ENCODE results near the gene BOK. TPM values are rescaled to one million over a fixed set of nuclear protein-coding genes. Genes with fewer than 3 reads are reported as not detected.

BOK gene
- total and polyA plus RNA-seq, 7 donors: 6.2 to 112 (median 46.6) TPM

DNA sequence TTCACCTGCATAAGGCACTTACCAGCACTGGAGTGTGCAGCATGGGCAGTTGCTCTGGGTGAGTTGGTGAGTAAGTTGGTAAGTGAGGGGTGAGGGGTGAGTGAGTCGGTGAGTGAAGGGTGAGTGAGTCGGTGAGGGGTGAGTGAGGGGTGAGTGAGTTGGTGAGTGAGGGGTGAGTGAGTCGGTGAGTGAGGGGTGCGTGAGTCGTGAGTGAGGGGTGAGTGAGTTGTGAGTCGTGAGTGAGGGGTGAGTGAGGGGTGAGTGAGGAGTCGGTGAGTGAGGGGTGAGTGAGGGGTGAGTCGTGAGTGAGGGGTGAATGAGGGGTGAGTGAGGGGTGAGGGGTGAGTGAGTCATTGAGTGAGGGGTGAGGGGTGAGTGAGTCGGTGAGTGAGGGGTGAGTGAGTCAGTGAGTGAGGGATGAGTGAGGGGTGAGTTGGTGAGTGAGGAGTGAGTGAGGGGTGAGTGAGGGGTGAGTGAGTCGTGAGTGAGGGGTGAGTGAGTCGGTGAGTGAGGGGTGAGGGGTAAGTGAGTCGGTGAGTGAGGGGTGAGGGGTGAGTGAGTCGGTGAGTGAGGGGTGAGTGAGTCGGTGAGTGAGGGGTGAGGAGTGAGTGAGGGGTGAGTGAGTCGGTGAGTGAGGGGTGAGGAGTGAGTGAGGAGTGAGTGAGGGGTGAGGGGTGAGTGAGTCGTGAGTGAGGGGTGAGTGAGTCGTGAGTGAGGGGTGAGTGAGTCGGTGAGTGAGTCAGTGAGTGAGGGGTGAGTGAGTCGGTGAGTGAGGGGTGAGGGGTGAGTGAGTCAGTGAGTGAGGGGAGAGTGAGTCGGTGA is 61.3 kb downstream of the BOK start:
- no peak overlapping the region for H3K27ac ChIP-seq
- DNase-seq: no peak
- 93 to 95% methylated on average over 20 of the region's 20 CpGs for WGBS, 2 donors

DNA sequence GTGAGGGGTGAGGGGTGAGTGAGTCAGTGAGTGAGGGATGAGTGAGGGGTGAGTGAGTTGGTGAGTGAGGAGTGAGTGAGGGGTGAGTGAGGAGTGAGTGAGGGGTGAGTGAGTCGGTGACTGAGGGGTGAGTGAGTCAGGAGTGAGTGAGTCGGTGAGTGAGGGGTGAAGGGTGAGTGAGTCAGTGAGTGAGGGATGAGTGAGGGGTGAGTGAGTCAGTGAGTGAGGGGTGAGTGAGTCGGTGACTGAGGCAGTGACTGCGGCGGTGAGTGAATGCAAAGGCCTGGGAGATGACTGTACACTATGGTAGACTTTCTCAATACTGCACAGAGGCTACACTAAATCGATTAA is 61.8 kb downstream of the BOK start:
- H3K4me1 ChIP-seq: peaks cover 0 to 4% (median 0%) of the 10 kb centered on the region in 4 donors
- 84 to 96% methylated on average over 6 of the region's 6 CpGs for WGBS, 2 donors
- H3K4me3 ChIP-seq: no peak overlapping the region
- H3K9me3 ChIP-seq: no peaks in the 10 kb centered on the region
- no peak overlapping the region for H3K27ac ChIP-seq
- H3K27me3 ChIP-seq: no peaks in the 10 kb centered on the region
- intact Hi-C loops (cut with DNase I): no loop called here
- TF ChIP-seq, protein P1, sequence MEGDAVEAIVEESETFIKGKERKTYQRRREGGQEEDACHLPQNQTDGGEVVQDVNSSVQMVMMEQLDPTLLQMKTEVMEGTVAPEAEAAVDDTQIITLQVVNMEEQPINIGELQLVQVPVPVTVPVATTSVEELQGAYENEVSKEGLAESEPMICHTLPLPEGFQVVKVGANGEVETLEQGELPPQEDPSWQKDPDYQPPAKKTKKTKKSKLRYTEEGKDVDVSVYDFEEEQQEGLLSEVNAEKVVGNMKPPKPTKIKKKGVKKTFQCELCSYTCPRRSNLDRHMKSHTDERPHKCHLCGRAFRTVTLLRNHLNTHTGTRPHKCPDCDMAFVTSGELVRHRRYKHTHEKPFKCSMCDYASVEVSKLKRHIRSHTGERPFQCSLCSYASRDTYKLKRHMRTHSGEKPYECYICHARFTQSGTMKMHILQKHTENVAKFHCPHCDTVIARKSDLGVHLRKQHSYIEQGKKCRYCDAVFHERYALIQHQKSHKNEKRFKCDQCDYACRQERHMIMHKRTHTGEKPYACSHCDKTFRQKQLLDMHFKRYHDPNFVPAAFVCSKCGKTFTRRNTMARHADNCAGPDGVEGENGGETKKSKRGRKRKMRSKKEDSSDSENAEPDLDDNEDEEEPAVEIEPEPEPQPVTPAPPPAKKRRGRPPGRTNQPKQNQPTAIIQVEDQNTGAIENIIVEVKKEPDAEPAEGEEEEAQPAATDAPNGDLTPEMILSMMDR (IDR thresholded peaks at IDR 0.05): no peak
- TF ChIP-seq POLR2AphosphoS5 (IDR thresholded peaks at IDR 0.05) (no peak), EP300 (IDR thresholded peaks at IDR 0.05) (no peak), POLR2A (IDR thresholded peaks at IDR 0.05) (no peak)
- no peak for DNase-seq
- H3K36me3 ChIP-seq: peaks cover 0 to 7% (median 0%) of the 10 kb centered on the region in 4 donors

More for the DNA sequence above, 61.3 kb downstream of the BOK start:
- Histone ChIP-seq H3K4me1 (peaks cover 0 to 4% (median 0%) of the 10 kb centered on the region in 4 donors), H3K9me3 (no peaks in the 10 kb centered on the region), H3K4me3 (no peak overlapping the region), H3K36me3 (peaks cover 0 to 7% (median 0%) of the 10 kb centered on the region in 4 donors), H3K27me3 (no peaks in the 10 kb centered on the region)
- intact Hi-C loops (cut with DNase I): no loop called here
- TF ChIP-seq POLR2A (IDR thresholded peaks at IDR 0.05) (no peak), EP300 (IDR thresholded peaks at IDR 0.05) (no peak), POLR2AphosphoS5 (IDR thresholded peaks at IDR 0.05) (no peak)
- TF ChIP-seq, protein P1 (IDR thresholded peaks at IDR 0.05): no peak

Small RNA genes within 50 kb of the gene (small RNA-seq; reads per million reads assigned to genes)
- 0 to 0.07 (median 0.06) reads per million in 3 donors for gene RNA5SP122

Other genes starting within 250 kb of the BOK start
- gene HDLBP, start 243.1 kb upstream of the BOK start, total RNA-seq: 100 to 1,000 TPM; 201 to 281 (median 247) TPM
- 100 to 1,000 TPM; 115 to 182 (median 117) TPM for gene HDLBP, start 243.1 kb upstream of the BOK start, polyA plus RNA-seq
- gene SEPTIN2, start 242.8 kb upstream of the BOK start, total RNA-seq: 100 to 1,000 TPM; 245 to 295 (median 286) TPM
- 100 to 1,000 TPM; 135 to 178 (median 166) TPM for gene SEPTIN2, start 242.8 kb upstream of the BOK start, polyA plus RNA-seq
- 10 to 100 TPM; 19.3 to 32.6 (median 28.1) TPM for gene FARP2, start 202.5 kb upstream of the BOK start, total RNA-seq
- 10 to 100 TPM; 24.0 to 41.6 (median 33.0) TPM for gene FARP2, start 202.5 kb upstream of the BOK start, polyA plus RNA-seq
- gene STK25, start 50.2 kb upstream of the BOK start, total RNA-seq: 100 to 1,000 TPM; 125 to 266 (median 178) TPM
- 100 to 1,000 TPM in 1 of 3 donors, 10 to 100 TPM in 2; 77.7 to 135 (median 79.3) TPM for gene STK25, start 50.2 kb upstream of the BOK start, polyA plus RNA-seq
- gene THAP4, start 78.4 kb downstream of the BOK start, total RNA-seq: 10 to 100 TPM; 28.9 to 44.7 (median 38.4) TPM
- gene THAP4, start 78.4 kb downstream of the BOK start, polyA plus RNA-seq: 100 to 1,000 TPM in 2 of 3 donors, 10 to 100 TPM in 1; 69.3 to 112 (median 109) TPM
- gene ATG4B, start 78.9 kb downstream of the BOK start, total RNA-seq: 10 to 100 TPM; 35.2 to 69.8 (median 45.2) TPM
- 10 to 100 TPM; 27.6 to 70.7 (median 29.4) TPM for gene ATG4B, start 78.9 kb downstream of the BOK start, polyA plus RNA-seq
- 10 to 100 TPM in 2 of 4 donors, 1 to 10 TPM in 2; 7.4 to 13.8 (median 10.8) TPM for gene DTYMK, start 128.1 kb downstream of the BOK start, total RNA-seq
- gene DTYMK, start 128.1 kb downstream of the BOK start, polyA plus RNA-seq: 10 to 100 TPM; 18.6 to 53.0 (median 23.8) TPM
- gene ING5, start 143.3 kb downstream of the BOK start, total RNA-seq: 10 to 100 TPM; 21.1 to 49.8 (median 29.9) TPM
- 10 to 100 TPM in 2 of 3 donors, 1 to 10 TPM in 1; 9.6 to 31.8 (median 20.1) TPM for gene ING5, start 143.3 kb downstream of the BOK start, polyA plus RNA-seq
- 10 to 100 TPM; 10.7 to 26.9 (median 13.3) TPM for gene D2HGDH, start 175.9 kb downstream of the BOK start, total RNA-seq
- 10 to 100 TPM in 1 of 3 donors, 1 to 10 TPM in 2; 6.0 to 36.9 (median 8.6) TPM for gene D2HGDH, start 175.9 kb downstream of the BOK start, polyA plus RNA-seq
- under 1 TPM in 2 of 4 donors, not detected in 2; 0.33 to 0.68 TPM for gene GAL3ST2, start 218.1 kb downstream of the BOK start, total RNA-seq
- gene GAL3ST2, start 218.1 kb downstream of the BOK start, polyA plus RNA-seq: 10 to 100 TPM in 1 of 3 donors, 1 to 10 TPM in 2; 3.0 to 13.6 (median 4.2) TPM

All from sigmoid colon (tissue), 7 donors.